CD14-positive monocyte (primary cell): Measurements from ENCODE around the gene CRIM1. TPM values are rescaled to one million over a fixed set of nuclear protein-coding genes. Genes with fewer than 3 reads are reported as not detected.

Source experiments
- polyA plus RNA-seq, 3 donors: library from polyadenylated mRNA; depleted of rRNA in 1 of 3; unstranded in 2 of 3; stranded (reverse) in 1 of 3; fragments of 300-500 nt in 2 of 3; fragments of >200 nt in 1 of 3; fragmentation: Illumina TruSeq in 2 of 3; gene quantifications; 1 replicate in 2 of 3; 2 replicates in 1 of 3; pipeline ENCODE4 v1.2.3, GENCODE V29; 2012 to 2021

Gene CRIM1
- polyA plus RNA-seq, 3 donors, result 0.08 to 0.27 TPM; not detected in 1

Other genes starting within 250 kb of the CRIM1 start
- 10 to 100 TPM in 1 of 3 donors, 1 to 10 TPM in 2; 6.9 to 15.6 (median 8.7) TPM for gene FEZ2, start 242.4 kb downstream of the CRIM1 start, polyA plus RNA-seq